Caco-2 (cell line): Measurements from ENCODE around the gene GGNBP2. TPM values are rescaled to one million over a fixed set of nuclear protein-coding genes. Genes with fewer than 3 reads are reported as not detected.

Source experiments
- BruUV-seq: library from RNA; stranded (reverse); fragments of 400-500 nt; replicated peaks from 2 replicates; lab custom pipeline; 2021; lab: Mats Ljungman, UMichigan
- CTCF ChIA-PET: fragments of 300-600 bp; sonication (Branson Sonifier 250); formaldehyde crosslinking; loops from one replicate; lab custom pipeline; 2022; ENCODE audit warnings: antibody characterized with exemption; lab: Charles Lee
- POLR2A ChIA-PET: fragments of 300-600 bp; sonication (Branson Sonifier 250); formaldehyde crosslinking; loops from one replicate; lab custom pipeline; 2022; ENCODE audit warnings: antibody characterized with exemption; lab: Charles Lee
- DNase-seq, 2 experiments: peaks; one replicate each; pipeline versions ENCODE4 v3.0.0 to v3.0.0-alpha.2; 2020 to 2022
- H3K27me3 ChIP-seq: replicated peaks from 2 replicates; pipeline ENCODE4 v1.6.0; 2011; ENCODE audit warnings: low read length; ENCODE audit not compliant: control insufficient read depth, insufficient read depth
- H3K36me3 ChIP-seq: 2 replicates; pipeline ENCODE4 v1.5.1; 2011; ENCODE audit warnings: low read length; ENCODE audit not compliant: control insufficient read depth, insufficient read depth
- H3K4me1 ChIP-seq: fragments of 250-450 bp; sonication (Bioruptor Pico); 2 replicates; pipeline ENCODE4 v1.5.1; 2020; ENCODE audit warnings: mild to moderate bottlenecking
- H3K4me3 ChIP-seq: 2 replicates; pipeline ENCODE4 v1.5.1; 2011; ENCODE audit warnings: low read depth, mild to moderate bottlenecking, control low read depth, low read length
- H3K9me3 ChIP-seq: fragments of 250-450 bp; sonication (Bioruptor Pico); 2 replicates; pipeline ENCODE4 v1.5.1; 2020; ENCODE audit warnings: mild to moderate bottlenecking, moderate library complexity
- H3K27ac Mint-ChIP-seq: one replicate; pipeline ENCODE4 v1.8.0; 2022; ENCODE audit warnings: mixed read lengths; ENCODE audit not compliant: unreplicated experiment
- H3K27me3 Mint-ChIP-seq: one replicate; pipeline ENCODE4 v1.8.0; 2022; ENCODE audit warnings: mixed read lengths; ENCODE audit not compliant: insufficient read depth, unreplicated experiment
- H3K36me3 Mint-ChIP-seq: one replicate; pipeline ENCODE4 v1.8.0; 2022; ENCODE audit warnings: mild to moderate bottlenecking, mixed read lengths; ENCODE audit not compliant: insufficient read depth, unreplicated experiment
- H3K4me1 Mint-ChIP-seq: one replicate; pipeline ENCODE4 v1.8.0; 2022; ENCODE audit warnings: low read depth, mixed read lengths; ENCODE audit not compliant: unreplicated experiment
- H3K4me3 Mint-ChIP-seq: one replicate; pipeline ENCODE4 v1.8.0; 2022; ENCODE audit warnings: mild to moderate bottlenecking, moderate library complexity, mixed read lengths; ENCODE audit not compliant: unreplicated experiment
- H3K9me3 Mint-ChIP-seq: one replicate; pipeline ENCODE4 v1.8.0; 2022; ENCODE audit warnings: mixed read lengths; ENCODE audit not compliant: unreplicated experiment
- CTCF ChIP-seq, 2 experiments: fragments of 200-600 bp in 1 of 2; IDR thresholded peaks; 1 replicate in 1 of 2; 2 replicates in 1 of 2; pipeline versions ENCODE4 v1.5.1 to v1.8.0; 2011 to 2022; ENCODE audit warnings: antibody characterized with exemption in 1 of 2, control low read depth in 1 of 2, inconsistent platforms in 1 of 2, low read depth in 1 of 2, low read length in 1 of 2, mild to moderate bottlenecking in 1 of 2, moderate library complexity in 1 of 2; ENCODE audit not compliant: insufficient read depth in 1 of 2, severe bottlenecking in 1 of 2, unreplicated experiment in 1 of 2
- intact Hi-C: fragments of 100-400 bp; cut with micrococcal nuclease; formaldehyde crosslinking; loops from one replicate; pipeline ENCODE4 v1.10.0; 2022; ENCODE audit not compliant: unreplicated experiment
- total RNA-seq: library from RNA; stranded (reverse); gene quantifications from 2 replicates; pipeline ENCODE4 v1.2.3, GENCODE V29; 2022

Gene GGNBP2
- total RNA-seq, 1 experiment from 2014 or later = 91.3 TPM

GRCh38 chr17:36578671-36579070 is 34.0 kb downstream of the GGNBP2 start:
- H3K9me3 ChIP-seq = no peaks in the 10 kb centered on the region
- no peaks in the 10 kb centered on the region for H3K4me1 ChIP-seq
- POLR2A ChIA-PET = no interaction called here
- no peak overlapping the region for H3K27ac Mint-ChIP-seq
- CTCF ChIA-PET = no interaction called here
- no TSS peak for BruUV-seq
- no peak for DNase-seq
- no peak for TF ChIP-seq CTCF (IDR thresholded peaks at IDR 0.05; ENCODE audit: insufficient read depth in 1 of 2, low read depth in 1 of 2, low read length in 1 of 2, severe bottlenecking in 1 of 2, unreplicated experiment in 1 of 2)
- H3K4me3 Mint-ChIP-seq = no peak overlapping the region
- no peaks in the 10 kb centered on the region for H3K27me3 Mint-ChIP-seq
- peaks cover 84% of the 10 kb centered on the region for H3K36me3 Mint-ChIP-seq
- H3K4me3 ChIP-seq = no peak overlapping the region
- H3K9me3 Mint-ChIP-seq = no peaks in the 10 kb centered on the region
- intact Hi-C loops = no loop called here
- H3K36me3 ChIP-seq = peaks cover 2% of the 10 kb centered on the region; the same call in 1 of the 2 replicates
- H3K4me1 Mint-ChIP-seq = no peaks in the 10 kb centered on the region
- no peaks in the 10 kb centered on the region for H3K27me3 ChIP-seq

GRCh38 chr17:36583787-36584186 is 39.1 kb downstream of the GGNBP2 start:
- H3K9me3 ChIP-seq = no peaks in the 10 kb centered on the region
- intact Hi-C loops = no loop called here
- no peak overlapping the region for H3K4me3 Mint-ChIP-seq
- H3K4me1 Mint-ChIP-seq = no peaks in the 10 kb centered on the region
- TF ChIP-seq CTCF (IDR thresholded peaks at IDR 0.05; ENCODE audit: insufficient read depth in 1 of 2, low read depth in 1 of 2, low read length in 1 of 2, severe bottlenecking in 1 of 2, unreplicated experiment in 1 of 2) = no peak
- H3K36me3 Mint-ChIP-seq = peaks cover 85% of the 10 kb centered on the region
- CTCF ChIA-PET = no interaction called here
- no peak overlapping the region for H3K4me3 ChIP-seq
- H3K4me1 ChIP-seq = no peaks in the 10 kb centered on the region
- no peaks in the 10 kb centered on the region for H3K9me3 Mint-ChIP-seq
- no TSS peak for BruUV-seq
- POLR2A ChIA-PET = no interaction called here
- DNase-seq = no peak
- no peaks in the 10 kb centered on the region for H3K27me3 ChIP-seq
- H3K27me3 Mint-ChIP-seq = no peaks in the 10 kb centered on the region
- H3K27ac Mint-ChIP-seq = no peak overlapping the region
- peaks cover 3% of the 10 kb centered on the region for H3K36me3 ChIP-seq

- POLR2A ChIA-PET = no interaction called here
- Mint-ChIP-seq H3K27ac (no peak overlapping the region), H3K9me3 (no peaks in the 10 kb centered on the region), H3K4me1 (peaks cover 4% of the 10 kb centered on the region), H3K4me3 (no peak overlapping the region), H3K36me3 (peaks cover 79% of the 10 kb centered on the region), H3K27me3 (no peaks in the 10 kb centered on the region)
- H3K27me3 ChIP-seq = no peaks in the 10 kb centered on the region
- BruUV-seq = no TSS peak
- intact Hi-C loops = no loop called here
- H3K36me3 ChIP-seq = peaks cover 3% of the 10 kb centered on the region
- H3K4me3 ChIP-seq = no peak overlapping the region
- peaks cover 2% of the 10 kb centered on the region for H3K4me1 ChIP-seq
- no peaks in the 10 kb centered on the region for H3K9me3 ChIP-seq
- no peak for DNase-seq
- TF ChIP-seq CTCF (IDR thresholded peaks at IDR 0.05; ENCODE audit: insufficient read depth in 1 of 2, low read depth in 1 of 2, low read length in 1 of 2, severe bottlenecking in 1 of 2, unreplicated experiment in 1 of 2) = no peak
- CTCF ChIA-PET = no interaction called here
Measured at GRCh38 chr17:36586138-36586537, 41.4 kb downstream of the GGNBP2 start.
